Glutamatergic neuron (in vitro differentiated cells): Measurements from ENCODE around the gene MSGN1. TPM values are rescaled to one million over a fixed set of nuclear protein-coding genes. Genes with fewer than 3 reads are reported as not detected.

Source experiments
- DNase-seq: peaks from one replicate; pipeline ENCODE4 v3.0.0; 2022
- H3K27ac Mint-ChIP-seq: one replicate; pipeline ENCODE4 v1.8.0; 2020; ENCODE audit warnings: mild to moderate bottlenecking, mixed read lengths, inconsistent platforms; ENCODE audit not compliant: unreplicated experiment
- H3K27me3 Mint-ChIP-seq: one replicate; pipeline ENCODE4 v1.8.0; 2020; ENCODE audit warnings: mild to moderate bottlenecking, moderate library complexity, mixed read lengths, inconsistent platforms; ENCODE audit not compliant: unreplicated experiment
- H3K36me3 Mint-ChIP-seq: one replicate; pipeline ENCODE4 v1.8.0; 2020; ENCODE audit warnings: mild to moderate bottlenecking, mixed read lengths, inconsistent platforms; ENCODE audit not compliant: unreplicated experiment
- H3K4me1 Mint-ChIP-seq: one replicate; pipeline ENCODE4 v1.8.0; 2020; ENCODE audit warnings: mild to moderate bottlenecking, low read depth, mixed read lengths, inconsistent platforms; ENCODE audit not compliant: unreplicated experiment
- H3K4me3 Mint-ChIP-seq: one replicate; pipeline ENCODE4 v1.8.0; 2020; ENCODE audit warnings: mild to moderate bottlenecking, mixed read lengths, inconsistent platforms; ENCODE audit not compliant: unreplicated experiment
- H3K9me3 Mint-ChIP-seq: one replicate; pipeline ENCODE4 v1.8.0; 2020; ENCODE audit warnings: mild to moderate bottlenecking, moderate library complexity, mixed read lengths, inconsistent platforms; ENCODE audit not compliant: unreplicated experiment
- total RNA-seq: library from RNA; stranded (reverse); fragmentation: NEBNext Ultra II Directional; extraction: Animal tissue kit (Norgen Biotek cat#: 25700); gene quantifications from one replicate; pipeline ENCODE4 v1.2.1, GENCODE V29; 2021; ENCODE audit not compliant: unreplicated experiment
- TF ChIP-seq, protein P1 (sequence below): fragments of 200-600 bp; sonication (generic); IDR thresholded peaks from one replicate; pipeline ENCODE4 v1.5.0; 2021; ENCODE audit not compliant: partially characterized antibody, unreplicated experiment

The MSGN1 gene
- total RNA-seq, 1 donor from 2014 or later, result not detected

DNA sequence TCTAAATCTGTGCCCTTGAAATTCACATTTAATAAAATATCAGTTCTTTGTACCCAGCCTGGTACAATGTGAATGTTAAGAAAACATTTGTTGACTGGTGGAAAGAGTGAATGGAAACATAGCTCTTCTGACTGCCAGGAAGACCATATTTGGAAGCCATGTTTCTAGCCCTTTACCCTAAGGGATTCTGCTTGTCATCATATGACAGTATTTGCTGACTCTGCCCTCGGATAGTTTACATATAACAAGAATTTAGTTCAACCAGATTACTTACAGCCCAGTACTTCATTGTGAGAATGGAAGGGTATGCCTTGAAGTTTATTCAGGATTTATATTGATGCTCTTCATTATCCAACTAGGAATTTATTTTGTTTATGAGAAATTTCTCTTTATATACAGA, 48.4 kb downstream of the MSGN1 start:
- Mint-ChIP-seq H3K27ac (no peak overlapping the region), H3K9me3 (no peaks in the 10 kb centered on the region), H3K36me3 (no peaks in the 10 kb centered on the region), H3K27me3 (peaks cover 7% of the 10 kb centered on the region), H3K4me1 (no peaks in the 10 kb centered on the region), H3K4me3 (no peak overlapping the region)
- no peak for DNase-seq
- TF ChIP-seq, protein P1, sequence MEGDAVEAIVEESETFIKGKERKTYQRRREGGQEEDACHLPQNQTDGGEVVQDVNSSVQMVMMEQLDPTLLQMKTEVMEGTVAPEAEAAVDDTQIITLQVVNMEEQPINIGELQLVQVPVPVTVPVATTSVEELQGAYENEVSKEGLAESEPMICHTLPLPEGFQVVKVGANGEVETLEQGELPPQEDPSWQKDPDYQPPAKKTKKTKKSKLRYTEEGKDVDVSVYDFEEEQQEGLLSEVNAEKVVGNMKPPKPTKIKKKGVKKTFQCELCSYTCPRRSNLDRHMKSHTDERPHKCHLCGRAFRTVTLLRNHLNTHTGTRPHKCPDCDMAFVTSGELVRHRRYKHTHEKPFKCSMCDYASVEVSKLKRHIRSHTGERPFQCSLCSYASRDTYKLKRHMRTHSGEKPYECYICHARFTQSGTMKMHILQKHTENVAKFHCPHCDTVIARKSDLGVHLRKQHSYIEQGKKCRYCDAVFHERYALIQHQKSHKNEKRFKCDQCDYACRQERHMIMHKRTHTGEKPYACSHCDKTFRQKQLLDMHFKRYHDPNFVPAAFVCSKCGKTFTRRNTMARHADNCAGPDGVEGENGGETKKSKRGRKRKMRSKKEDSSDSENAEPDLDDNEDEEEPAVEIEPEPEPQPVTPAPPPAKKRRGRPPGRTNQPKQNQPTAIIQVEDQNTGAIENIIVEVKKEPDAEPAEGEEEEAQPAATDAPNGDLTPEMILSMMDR, result no peak

DNA sequence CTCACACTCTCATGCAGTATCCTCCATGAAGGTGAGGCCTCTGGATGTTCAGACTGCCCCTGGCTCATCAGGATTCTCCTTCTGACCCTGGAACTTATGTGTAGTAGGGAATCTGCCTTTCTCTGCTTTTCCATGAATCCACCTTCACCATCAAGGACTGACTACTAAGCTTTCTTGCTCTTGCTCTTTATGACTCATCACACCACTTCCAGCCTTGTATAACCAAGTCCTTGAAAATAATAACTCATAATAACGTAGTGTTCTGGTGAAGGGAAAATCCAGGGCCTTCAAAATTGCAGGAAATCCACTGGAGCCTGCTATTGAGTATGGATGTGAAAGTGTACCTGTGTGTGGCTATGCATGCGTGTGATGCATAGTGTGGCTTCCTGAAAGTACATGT, 50.9 kb downstream of the MSGN1 start:
- H3K27ac Mint-ChIP-seq, result no peak overlapping the region
- no peak for DNase-seq
- H3K4me3 Mint-ChIP-seq, result no peak overlapping the region
- TF ChIP-seq, protein P1, result no peak
- no peaks in the 10 kb centered on the region for H3K36me3 Mint-ChIP-seq
- H3K4me1 Mint-ChIP-seq, result no peaks in the 10 kb centered on the region
- no peaks in the 10 kb centered on the region for H3K9me3 Mint-ChIP-seq
- H3K27me3 Mint-ChIP-seq, result no peaks in the 10 kb centered on the region

Other genes starting within 250 kb of the MSGN1 start
- gene SMC6, start 62.6 kb upstream of the MSGN1 start, total RNA-seq, result 61.4 TPM
- 44.4 TPM for gene GEN1, start 62.3 kb upstream of the MSGN1 start, total RNA-seq
- 5.5 TPM for gene KCNS3, start 62.2 kb downstream of the MSGN1 start, total RNA-seq